GM19467 (cell line): ENCODE results near the gene SETDB2.

Experiments
- ATAC-seq: cut with Tn5 transposase; IDR thresholded peaks from one replicate; pipeline ENCODE4 v1.9.1; 2021; ENCODE audit warnings: mild to moderate bottlenecking, moderate library complexity; ENCODE audit not compliant: unreplicated experiment

SETDB2 gene

DNA sequence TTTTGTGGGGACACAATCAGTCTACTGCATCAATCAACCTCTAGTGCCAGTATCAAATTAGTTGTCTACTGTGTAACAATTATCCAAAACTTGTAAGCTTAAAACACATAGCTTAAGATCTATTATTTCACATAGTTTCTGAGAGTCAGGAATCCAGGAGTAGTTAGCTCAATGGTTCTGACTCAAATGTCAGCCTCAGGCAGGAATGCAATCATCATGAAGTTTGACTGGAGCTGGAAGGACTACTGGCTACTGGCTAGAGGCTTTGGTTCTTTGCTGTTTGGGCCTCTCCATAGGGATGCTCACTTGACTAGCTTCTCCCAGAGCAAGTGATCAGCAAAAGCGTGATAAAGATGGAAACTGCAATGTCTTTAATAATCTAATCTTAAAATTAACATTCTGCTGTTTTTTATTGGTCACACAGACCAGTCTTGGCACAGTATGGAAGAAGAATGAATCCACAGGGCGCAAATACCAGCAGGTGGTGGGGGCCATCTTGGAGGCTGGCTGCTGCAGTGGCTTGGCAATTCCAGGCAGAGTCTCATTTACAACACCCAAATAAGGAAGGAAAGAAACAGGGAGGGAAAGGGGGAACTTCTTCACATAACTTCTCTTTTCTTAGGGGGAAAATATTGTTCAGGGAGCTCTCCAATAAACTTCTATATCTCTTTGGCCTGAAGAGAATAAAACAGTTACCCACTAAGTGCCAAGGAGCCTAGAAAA is 15.9 kb upstream of the SETDB2 start:
- no peak for ATAC-seq

DNA sequence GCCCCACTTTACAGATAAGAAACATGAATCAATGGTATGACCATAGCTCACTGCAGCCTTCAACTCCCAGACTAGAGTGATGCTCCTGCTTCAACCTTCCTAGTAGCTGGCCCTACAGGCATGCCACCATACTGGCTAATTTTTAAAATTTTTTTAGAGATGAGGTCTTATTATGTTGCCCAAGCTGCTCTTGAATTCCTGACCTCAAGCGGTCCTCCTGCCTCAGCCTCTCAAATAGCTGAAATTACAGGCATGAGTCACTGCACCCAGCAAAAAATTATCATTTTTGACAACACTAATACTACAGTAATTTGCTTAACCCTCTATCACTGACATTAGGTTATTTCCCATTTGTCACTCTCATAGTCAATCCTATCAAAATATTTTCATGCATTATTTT is 15.0 kb upstream of the SETDB2 start:
- no peak for ATAC-seq

DNA sequence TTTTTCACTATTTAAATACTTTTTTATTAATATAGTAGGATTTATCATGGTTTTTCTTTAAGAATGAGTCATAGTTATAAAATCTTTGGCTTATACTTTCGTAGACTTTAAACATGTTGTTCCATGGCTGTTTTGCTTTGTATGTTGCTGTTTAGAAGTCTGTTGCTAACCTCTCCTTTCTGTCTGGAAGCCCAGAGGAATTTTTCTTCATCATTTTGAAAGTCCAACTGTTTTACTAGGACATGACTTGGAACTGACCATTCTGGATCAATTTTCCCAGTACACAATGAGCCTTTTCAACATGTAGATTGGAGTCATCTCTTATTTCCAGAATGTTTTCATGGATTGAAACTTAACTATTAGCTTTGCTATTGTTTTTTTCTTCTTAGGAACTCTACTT is 8.1 kb upstream of the SETDB2 start:
- ATAC-seq: no peak

DNA sequence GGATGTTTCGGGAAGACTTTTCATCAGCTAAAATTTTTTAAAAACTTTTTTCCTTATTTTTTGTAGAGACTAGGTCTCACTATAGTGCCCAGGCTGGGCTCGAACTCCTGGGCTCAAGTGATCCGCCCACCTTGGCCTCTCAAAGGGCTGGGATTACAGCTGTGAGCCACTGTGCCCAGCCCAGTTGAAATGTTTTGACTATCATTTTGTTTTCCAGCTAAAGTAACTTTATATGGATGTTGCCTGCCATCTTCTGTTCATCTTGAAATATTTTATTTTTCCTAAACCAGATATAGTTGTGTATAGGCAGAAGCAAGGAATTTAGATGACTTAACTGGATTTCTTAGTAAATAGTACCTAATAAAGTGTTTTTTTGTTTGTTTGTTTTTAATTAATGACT is 7.2 kb upstream of the SETDB2 start:
- ATAC-seq: no peak

DNA sequence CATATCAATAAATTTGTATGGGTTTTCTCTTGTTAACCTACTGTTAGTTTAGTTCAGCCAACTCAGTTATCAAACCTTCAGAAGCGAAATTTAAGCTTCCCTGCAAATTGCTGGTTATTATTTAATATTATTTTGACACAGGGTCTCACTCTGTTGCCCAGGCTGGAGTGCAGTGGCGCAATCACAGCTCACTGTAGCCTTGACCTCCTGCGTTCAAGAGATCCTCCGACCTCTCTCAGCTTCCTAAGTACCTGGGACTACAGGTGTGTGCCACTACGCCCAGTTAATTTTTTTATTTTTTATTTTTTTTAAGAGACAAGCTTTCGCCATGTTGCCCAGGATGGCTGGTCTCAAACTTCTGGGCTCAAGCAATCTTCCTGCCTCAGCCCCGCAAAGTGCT is 6.4 kb upstream of the SETDB2 start:
- ATAC-seq: no peak

DNA sequence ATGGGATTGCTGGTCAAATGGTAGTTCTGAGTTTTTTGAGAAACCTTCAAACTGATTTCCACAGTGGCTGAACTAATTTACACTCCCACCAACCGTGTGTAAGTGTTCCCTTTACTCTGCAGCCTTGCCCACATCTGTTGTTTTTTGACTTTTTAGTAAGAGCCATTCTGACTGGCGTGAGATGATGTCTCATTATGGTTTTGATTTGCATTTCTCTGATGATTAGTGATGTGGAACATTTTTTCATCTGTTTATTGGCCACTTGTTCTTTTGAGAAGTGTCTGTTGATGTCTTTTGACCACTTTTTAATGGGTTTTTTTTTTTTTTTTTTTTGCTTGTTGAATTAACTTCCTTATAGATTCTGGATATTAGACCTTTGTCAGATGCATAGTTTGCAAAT is 4.5 kb upstream of the SETDB2 start:
- ATAC-seq: no peak

DNA sequence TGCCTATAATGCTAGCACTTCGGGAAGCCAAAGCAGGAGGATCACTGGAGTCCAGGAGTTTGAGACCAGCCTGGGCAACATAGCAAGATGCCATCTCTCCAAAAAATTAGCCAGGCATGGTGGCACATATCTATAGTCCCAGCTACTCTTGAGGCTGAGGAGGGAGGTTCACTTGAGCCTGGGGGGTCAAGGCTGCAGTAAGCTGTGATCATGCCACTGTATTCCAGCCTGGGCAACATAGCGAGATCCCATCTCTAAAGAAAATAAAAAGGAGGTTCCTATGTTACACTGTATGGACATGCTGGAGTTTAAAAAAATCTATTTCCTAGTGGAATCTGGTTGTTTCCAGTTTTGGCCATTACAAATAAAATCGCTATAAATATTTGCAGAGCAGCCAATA is 2.8 kb upstream of the SETDB2 start:
- ATAC-seq: no peak

DNA sequence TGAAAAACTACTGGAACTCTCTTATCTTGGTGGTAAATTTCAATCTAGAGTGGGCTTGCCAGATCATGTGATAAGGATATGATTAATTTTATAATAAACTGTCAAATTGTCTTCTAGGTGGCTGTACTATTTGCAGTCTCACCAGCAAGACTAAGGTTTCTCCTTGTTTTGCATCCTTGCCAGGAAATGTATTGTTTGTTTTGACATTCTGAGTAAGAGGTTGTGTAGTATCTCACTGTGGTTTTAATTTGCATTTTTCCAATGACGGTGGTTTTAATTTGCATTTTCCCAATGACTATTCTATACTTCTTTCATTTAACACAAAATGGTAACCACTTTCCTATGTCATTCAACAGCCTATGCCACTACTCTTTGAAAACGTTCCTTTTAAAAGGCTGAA is 2.2 kb upstream of the SETDB2 start:
- ATAC-seq: no peak

DNA sequence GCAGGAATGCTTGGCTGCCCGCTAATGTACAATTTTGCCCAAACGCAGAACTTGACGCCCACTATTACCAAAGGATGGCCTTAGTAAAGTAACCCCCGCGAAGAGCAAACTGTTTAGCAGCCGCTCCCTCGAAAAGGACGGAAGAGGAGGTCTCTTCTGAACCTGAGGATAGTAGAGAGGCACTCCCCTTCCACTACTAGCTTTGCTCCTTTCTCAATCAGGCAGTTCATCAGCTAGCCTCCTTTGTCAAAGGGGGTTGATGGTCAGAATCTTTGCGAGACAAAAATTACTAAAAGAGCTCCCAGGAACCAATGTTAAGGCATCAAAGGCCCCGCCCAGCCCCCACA is 744 bp upstream of the SETDB2 start:
- ATAC-seq: no peak

DNA sequence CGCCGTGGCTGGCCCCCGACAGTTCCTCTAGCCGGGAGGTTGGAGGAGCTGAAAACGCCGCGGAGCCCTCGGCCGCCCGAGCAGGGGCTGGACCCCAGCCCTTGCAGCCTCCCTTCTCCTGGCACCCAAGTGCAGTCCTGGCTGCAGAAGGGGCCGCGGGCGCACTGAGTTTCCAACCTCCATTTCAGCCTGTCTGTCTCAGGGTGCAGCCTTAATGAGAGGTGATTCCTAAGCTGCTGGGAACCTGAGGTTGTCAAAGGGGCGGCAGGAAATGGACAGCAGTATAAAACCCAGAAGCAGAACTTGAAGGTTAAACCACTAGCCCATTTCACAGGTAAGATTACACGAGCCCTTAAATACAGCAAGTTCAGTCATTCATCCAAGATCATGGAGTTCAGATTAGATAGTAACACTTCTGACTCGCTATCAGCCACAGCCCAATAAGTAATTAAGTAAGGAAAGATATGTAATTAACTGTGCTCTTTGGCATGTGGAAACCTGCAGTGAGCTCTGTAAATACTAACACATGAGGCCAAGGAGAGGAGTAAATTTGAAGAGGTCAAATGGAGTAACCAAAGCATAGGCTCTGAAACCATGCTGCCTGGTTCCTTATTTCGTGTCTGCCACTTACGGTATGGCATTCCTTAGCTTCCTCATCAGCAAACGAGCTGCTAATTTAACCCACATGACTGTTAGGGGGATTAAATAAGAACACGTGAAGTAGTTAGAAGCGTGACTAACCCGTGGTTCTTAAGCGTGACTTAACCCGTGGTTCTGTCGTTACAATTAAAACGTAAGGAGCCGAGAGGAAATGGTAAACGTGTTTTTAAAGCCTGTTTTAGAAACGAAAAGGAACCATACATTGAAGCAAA is 686 bp downstream of the SETDB2 start:
- ATAC-seq: no peak

DNA sequence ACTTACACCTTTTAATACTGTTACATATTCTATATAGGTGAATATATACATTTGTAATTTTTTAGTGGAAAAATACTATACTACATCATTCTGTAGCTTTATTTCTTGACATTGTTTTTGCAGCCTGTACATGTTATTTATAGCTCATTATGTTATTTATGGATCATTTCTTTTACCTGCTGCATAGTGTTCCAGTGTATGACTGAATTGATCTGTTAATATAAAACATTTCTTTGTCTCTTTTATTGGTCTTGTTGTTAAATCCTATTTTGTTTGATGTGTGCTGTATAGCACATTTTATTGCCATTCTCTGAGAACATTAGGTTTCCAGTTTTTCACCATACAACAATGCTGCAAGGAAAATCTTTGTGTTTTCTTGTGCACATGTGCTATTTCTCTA is 2.4 kb downstream of the SETDB2 start:
- no peak for ATAC-seq

DNA sequence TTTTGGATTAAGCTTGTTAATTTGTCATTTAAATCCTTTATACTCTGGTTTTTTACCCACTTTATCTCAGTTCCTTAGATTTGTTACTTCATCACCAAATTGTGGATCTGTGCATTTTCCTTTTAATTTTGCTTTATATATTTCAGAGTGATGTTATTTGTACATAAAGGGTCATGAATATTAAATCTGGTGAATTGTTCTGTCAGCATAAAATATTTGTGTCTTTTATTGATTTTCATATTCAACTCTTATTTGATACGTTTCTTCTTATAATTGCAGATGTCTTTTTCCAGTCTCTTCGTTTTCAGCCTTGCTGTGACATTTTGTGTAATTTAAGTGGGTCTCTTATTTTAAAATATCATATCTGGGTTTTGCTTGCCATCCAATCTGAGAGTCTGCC is 4.7 kb downstream of the SETDB2 start:
- ATAC-seq: no peak

DNA sequence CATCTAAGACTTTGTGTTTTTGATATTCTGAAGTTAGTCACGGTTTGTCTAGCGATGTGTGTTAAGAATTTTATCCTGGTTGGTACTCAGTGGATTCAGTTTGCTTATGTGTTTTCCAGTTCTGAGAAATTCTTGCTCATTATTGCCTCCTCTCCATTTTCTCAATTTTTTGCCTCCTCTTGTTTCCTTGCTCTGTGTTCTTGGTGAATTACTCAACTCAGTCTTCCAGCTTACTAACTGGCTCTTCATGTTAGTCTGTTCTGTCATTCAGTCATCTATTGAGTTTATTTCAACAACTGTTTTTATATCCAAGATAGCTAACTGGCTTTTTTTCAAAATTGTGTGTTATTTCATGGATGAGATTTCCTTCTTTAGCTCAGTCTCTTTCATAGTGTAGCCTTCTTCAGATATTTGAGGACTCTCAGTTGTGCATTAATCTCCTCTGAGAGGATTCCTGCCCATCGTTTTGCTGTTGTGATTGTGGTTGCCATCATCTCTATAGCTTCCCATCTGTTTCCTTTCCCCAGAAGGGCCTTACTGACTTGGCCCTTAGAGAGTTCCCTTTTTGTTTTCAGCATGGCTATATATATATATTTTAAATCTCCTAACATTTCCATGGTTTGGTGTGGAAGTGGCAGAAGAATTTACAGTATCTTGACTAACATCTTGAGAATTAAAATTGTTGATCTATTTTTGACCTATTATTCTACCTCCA is 6.2 kb downstream of the SETDB2 start:
- no peak for ATAC-seq

DNA sequence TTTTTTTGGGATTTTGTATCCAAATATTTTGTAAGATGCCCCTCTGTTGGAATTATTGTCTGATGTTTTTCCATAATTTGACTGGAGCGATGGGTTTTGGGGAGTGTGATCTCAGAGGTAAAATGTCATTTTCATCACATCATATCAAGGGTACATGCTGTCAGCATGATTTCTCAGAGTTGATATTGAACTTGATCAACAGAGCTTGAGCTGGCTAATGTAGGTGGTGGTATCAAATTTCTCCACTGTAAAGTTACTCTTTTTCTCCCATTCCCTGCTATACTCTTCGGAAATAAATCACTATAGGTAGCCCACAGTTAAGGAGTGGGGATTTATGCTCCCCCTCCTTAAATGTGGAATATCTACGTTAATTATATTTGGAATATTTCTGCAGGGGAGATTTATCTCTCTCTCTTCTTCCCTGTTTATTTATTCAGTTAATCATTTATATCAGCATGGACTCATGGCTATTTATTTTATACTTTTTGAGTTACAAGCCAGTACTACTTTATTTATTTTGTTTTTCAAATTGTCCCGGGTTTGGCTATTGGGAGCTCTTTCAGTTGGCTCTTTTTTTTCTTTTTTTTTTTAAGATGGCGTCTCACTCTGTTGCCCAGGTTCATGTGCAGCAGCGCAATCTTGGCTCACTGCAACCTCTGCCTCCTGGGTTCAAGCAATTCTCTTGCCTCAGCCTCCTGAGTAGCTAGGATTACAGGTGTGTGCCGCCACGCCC is 8.8 kb downstream of the SETDB2 start:
- ATAC-seq: no peak

DNA sequence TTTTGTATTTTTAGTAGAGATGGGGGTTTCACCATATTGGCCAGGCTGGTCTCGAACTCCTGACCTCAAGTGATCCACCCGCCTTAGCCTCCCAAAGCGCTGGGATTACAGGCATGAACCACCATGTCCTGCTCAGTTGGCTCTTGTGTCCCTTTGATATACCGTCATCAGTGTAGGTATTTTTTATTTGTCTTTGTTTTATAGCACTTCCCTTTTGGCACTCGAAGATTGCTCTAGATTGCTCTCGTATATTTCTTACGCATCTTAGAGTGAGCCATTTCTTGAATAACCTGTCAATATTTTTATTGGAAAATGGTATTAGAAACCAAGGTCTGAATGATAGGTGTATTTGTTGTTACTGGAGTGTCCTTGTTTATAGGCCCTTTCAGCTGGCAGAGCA is 9.4 kb downstream of the SETDB2 start:
- no peak for ATAC-seq

DNA sequence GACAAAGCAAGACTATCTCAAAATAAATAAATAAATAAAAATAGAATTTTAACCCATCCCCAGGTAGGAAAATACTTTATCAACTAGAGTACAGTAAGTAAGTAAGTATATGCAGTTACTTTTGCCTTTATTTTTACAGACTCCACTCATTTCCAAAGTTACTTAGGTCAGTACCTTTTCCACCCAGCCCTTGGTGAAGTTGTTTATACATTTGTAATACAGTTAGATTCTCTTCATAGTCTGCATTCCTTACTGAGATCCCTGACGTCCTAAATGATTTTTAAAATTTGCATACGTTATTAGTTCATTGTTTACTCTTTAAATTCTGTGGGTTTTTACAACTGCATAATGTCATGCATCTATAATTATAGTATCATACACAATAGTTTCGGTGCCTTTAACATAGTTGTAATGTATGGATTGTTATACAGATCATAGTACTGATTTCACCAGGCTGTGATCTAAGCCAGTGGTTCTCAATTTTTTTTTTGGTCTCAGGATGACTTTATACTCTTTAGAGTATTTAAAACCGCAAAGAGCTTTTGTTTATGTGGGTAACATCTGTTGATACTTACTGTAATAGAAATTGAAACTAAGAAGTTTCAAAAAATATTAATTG is 10.4 kb downstream of the SETDB2 start:
- peak; percentile 77 for ATAC-seq

DNA sequence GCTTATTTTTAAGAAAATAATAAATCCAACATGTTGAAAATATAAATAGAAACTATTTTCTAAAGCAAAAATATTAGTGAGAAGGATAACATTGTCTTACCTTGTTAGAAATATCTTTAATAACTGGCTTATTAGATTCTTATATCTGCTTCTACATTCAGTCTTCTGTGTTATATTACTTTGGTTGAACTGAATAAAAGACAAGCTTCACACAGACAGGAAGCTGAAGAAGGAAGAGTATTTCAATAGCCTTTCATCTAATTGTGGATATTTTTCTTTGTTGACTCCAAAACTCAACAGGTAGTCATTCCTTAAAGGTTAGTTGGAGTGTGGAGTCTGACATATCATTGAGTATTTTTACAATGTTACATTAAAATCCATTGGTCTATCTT is 10.9 kb downstream of the SETDB2 start:
- no peak for ATAC-seq

DNA sequence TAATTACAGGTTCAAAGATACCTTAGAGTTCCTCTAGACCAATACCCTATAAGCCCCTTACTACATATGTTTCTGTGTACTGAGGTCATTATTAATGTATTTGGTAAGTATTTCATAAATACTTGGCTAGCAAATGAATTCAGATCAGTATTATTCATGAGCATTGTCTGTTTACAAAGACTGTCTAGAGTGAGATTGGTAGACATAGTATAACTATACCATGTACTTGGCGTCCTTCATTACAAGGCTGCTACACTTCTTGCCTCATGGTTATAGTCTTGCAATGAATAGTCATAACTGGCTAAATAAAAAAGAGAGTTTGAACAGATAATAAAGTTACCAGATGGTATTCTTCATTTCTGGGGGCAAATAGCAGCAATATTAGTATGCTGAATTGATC is 12.1 kb downstream of the SETDB2 start:
- no peak for ATAC-seq

DNA sequence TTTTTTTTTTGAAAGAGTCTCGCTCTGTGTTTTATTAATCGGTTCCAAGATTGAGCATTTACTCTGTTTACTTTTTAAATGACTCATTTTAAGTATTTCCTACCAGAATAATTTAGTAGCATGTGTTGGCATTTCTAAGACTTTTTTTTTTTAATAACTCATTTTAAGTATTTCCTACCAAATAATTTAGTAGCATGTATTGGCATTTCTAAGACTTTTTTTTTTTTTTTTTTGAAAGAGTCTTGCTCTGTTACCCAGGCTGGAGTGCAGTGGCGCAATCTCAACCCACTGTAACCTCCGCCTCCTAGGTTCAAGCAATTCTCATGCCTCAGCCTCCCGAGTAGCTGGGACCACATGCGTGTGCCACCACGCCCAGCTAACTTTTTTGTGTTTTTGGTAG is 13.1 kb downstream of the SETDB2 start:
- no peak for ATAC-seq

DNA sequence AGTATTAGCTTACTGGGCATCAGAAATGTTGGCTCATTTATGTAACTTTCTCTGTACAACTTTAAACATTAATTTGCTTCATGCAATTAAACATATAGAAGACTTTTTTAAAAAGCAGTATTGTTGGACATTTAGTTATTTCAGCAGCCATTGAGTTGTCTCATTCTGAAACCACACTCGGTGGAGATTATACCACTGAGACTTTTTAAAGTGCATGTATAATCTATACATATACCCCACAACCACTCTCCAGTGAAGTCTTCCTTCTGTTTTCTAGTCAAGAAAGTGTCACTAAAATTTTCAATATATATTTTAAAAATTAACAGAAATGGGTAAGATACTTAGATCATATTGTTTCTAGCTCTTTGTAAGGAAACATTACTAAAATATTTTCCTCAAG is 15.5 kb downstream of the SETDB2 start:
- ATAC-seq: no peak

DNA sequence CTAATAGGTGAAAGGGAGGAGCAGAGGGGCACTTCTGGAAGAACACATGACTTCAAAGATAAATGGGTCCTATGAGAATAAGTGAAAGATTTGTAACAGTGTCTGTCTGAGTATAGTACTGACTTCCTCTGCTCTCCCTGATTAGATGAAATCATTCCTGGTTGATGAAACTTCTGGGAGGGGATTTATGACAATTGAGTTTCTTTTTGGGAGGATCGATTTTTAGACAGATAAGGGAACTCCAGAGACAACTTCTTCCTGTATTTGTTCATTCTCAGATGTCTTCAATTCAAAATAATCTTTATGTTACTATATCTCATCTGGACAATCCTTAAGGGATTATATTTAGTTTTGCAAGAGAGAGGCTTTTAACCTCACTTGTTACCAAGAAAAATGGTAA is 20.0 kb downstream of the SETDB2 start:
- ATAC-seq: no peak
